ENCODE measurements around the gene CENPB. TPM values are rescaled to one million over a fixed set of nuclear protein-coding genes. Genes with fewer than 3 reads are reported as not detected.

CENPB gene
- polyA plus RNA-seq, 1 of the 3 experiments (the other 2 are of a cell fraction) = 41.2 TPM

- Histone ChIP-seq H4K20me1 (ENCODE audit: insufficient read depth) (peaks cover 45% of the 10 kb centered on the region), H3K9me2 (no peaks in the 10 kb centered on the region), H3K4me2 (peak within 1 kb of the TSS; percentile 91), H3K36me3 (replicated peaks in 1 of 2; ENCODE audit: control insufficient read depth in 1 of 2, insufficient read depth in 2 of 2, low read length in 1 of 2) (peaks cover 7 to 9% of the 10 kb centered on the region in 2 experiments), H3K27me3 (ENCODE audit: insufficient read depth) (no peaks in the 10 kb centered on the region), H3K9ac (peak within 1 kb of the TSS; percentile 52), H3K9me3 (no peaks in the 10 kb centered on the region), H3K79me2 (ENCODE audit: insufficient read depth) (peaks cover 40% of the 10 kb centered on the region), H2AFZ (ENCODE audit: low read depth) (peak within 1 kb of the TSS; percentile 64; the same call in 1 of the 2 replicates), H3K27ac (ENCODE audit: low read depth in 2 of 2, low read length in 1 of 2) (peak within 1 kb of the TSS in 1 of 2 experiments; percentile 28; a peak in 2 of 4 replicates), H3K4me3 (ENCODE audit: low read depth in 2 of 2, low read length in 1 of 2) (peak within 1 kb of the TSS; percentile 51 to 68), H3F3A (replicated peaks; ENCODE audit: insufficient read depth) (peaks cover 15% of the 10 kb centered on the region), H3K4me1 (ENCODE audit: control insufficient read depth in 1 of 2, insufficient read depth in 2 of 2, low read depth in 1 of 2, low read length in 1 of 2) (peaks cover 20 to 38% of the 10 kb centered on the region in 2 experiments; a peak in 3 of 4 replicates)
- CTCF ChIA-PET = interaction anchor here (0.7 to 3.1 kb wide), 29 partner anchors 9 to 303 kb away, joined by 3 to 14 read pairs (median 4); partner anchors contain the start of genes ADISSP, AP5S1 and CDC25B
- POLR2A ChIA-PET = interaction anchor here (0.6 to 1.0 kb wide), 4 partner anchors 13 to 39 kb away, joined by 4 to 5 read pairs (median 4); partner anchors contain the start of genes ADISSP and AP5S1
- DNase-seq = peak; percentile 95
- WGBS (ENCODE audit: low lambda C conversion rate) = 14% methylated on average over 26 of the region's 28 CpGs
- peak; percentile 62 for TF ChIP-seq SMC3 (IDR thresholded peaks at IDR 0.05; ENCODE audit: low read depth, low read length)
- peak; percentile 95 for TF ChIP-seq SIN3A (IDR thresholded peaks at IDR 0.05; ENCODE audit: borderline replicate concordance, low read depth, low read length)
- no peak for TF ChIP-seq REST (IDR thresholded peaks at IDR 0.05; ENCODE audit: low read depth, low read length)
- TF ChIP-seq MEF2A (IDR thresholded peaks at IDR 0.05; ENCODE audit: borderline replicate concordance, low read depth) = no peak
- TF ChIP-seq JUND (IDR thresholded peaks at IDR 0.05) = 0 out of 2 replicates have a peak, but pooled peaks have one; percentile 30
- TF ChIP-seq CHD2 (IDR thresholded peaks at IDR 0.05; ENCODE audit: low read length, partially characterized antibody) = peak; percentile 89
- TF ChIP-seq MXI1 (IDR thresholded peaks at IDR 0.05; ENCODE audit: low read depth, low read length) = peak; percentile 99
- no peak for TF ChIP-seq EZH2phosphoT487 (IDR thresholded peaks at IDR 0.05; ENCODE audit: borderline replicate concordance, low read depth)
- peak; percentile 80 for TF ChIP-seq POLR2AphosphoS5 (IDR thresholded peaks at IDR 0.05; ENCODE audit: low read depth, low read length)
- peak; percentile 64; the same call in 1 of the 2 replicates for TF ChIP-seq MAX (IDR thresholded peaks at IDR 0.05; ENCODE audit: low read depth)
- peak; percentile 98 for TF ChIP-seq YY1 (IDR thresholded peaks at IDR 0.05; ENCODE audit: low read depth)
- TF ChIP-seq EP300 (IDR thresholded peaks at IDR 0.05; ENCODE audit: borderline replicate concordance in 1 of 2, low read depth in 1 of 2, low read length in 1 of 2) = no peak
- peak; percentile 68 for TF ChIP-seq CTCF (IDR thresholded peaks at IDR 0.05)
- TF ChIP-seq RAD21 (IDR thresholded peaks at IDR 0.05; ENCODE audit: low read length) = peak; percentile 60
- no peak for TF ChIP-seq RFX5 (IDR thresholded peaks at IDR 0.05; ENCODE audit: low read length)
- TF ChIP-seq RCOR1 (IDR thresholded peaks at IDR 0.05; ENCODE audit: low read length) = peak; percentile 17; the same call in 1 of the 2 replicates
Measured at GRCh38 chr20:3781153-3781910, 5.2 kb downstream of the CENPB start, which contains the start of gene SPEF1. Gene SPEF1, minus strand, starts transcription at chr20:3781448. Its CDS starts 161 bp downstream, at chr20:3781287.
